GM13976 (cell line): Measurements from ENCODE around the gene FAM181B.

Source experiments
- DNase-seq: peaks from one replicate; pipeline ENCODE4 v3.0.0; 2012; ENCODE audit warnings: low spot score
- in situ Hi-C: fragments of 300-500 bp; cut with MboI; formaldehyde crosslinking; loops from one replicate; pipeline ENCODE4 v1.12.0; 2022; ENCODE audit warnings: low sequenced_read_pairs, mixed read lengths, inconsistent platforms; ENCODE audit not compliant: unreplicated experiment
- TF ChIP-seq, protein P1 (sequence below): IDR thresholded peaks from 2 replicates; pipeline ENCODE4 v1.5.1; 2012; ENCODE audit warnings: borderline replicate concordance, mild to moderate bottlenecking; ENCODE audit not compliant: insufficient read depth; ENCODE audit errors: extremely low read depth, missing control alignments, control extremely low read depth

Gene FAM181B, protein sequence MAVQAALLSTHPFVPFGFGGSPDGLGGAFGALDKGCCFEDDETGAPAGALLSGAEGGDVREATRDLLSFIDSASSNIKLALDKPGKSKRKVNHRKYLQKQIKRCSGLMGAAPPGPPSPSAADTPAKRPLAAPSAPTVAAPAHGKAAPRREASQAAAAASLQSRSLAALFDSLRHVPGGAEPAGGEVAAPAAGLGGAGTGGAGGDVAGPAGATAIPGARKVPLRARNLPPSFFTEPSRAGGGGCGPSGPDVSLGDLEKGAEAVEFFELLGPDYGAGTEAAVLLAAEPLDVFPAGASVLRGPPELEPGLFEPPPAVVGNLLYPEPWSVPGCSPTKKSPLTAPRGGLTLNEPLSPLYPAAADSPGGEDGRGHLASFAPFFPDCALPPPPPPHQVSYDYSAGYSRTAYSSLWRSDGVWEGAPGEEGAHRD

DNA sequence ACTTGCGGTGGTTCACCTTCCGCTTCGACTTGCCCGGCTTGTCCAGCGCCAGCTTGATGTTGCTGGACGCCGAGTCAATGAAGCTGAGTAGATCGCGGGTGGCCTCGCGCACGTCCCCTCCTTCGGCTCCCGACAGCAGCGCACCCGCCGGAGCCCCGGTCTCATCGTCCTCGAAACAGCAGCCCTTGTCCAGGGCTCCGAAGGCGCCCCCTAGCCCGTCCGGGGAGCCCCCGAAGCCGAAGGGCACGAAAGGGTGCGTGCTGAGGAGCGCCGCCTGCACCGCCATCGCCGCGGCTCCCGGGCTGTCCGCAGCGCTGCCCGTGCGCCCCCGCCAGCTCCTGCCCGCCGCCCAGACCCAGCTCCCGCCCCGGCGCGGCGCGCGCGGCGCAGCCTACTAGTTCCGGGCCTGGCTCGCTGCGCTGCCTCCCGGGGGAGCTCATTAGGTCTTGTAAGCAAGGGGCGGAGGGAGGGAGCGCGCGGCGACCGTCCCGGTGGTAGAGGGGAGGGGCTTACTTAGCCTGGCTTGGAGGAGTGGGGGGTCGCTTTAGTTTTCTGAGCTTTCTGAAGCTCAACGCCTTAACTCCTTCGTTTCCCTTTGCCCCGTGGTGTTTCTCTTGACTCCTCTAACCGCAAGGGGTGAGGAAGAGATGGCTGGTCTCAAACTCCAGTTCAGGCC, at the start of gene FAM181B:
Gene FAM181B (minus strand): TSS at position 421 of the 676 bp plus-strand sequence. CDS start 135 bp downstream, at position 286.
- TF ChIP-seq, protein P1, sequence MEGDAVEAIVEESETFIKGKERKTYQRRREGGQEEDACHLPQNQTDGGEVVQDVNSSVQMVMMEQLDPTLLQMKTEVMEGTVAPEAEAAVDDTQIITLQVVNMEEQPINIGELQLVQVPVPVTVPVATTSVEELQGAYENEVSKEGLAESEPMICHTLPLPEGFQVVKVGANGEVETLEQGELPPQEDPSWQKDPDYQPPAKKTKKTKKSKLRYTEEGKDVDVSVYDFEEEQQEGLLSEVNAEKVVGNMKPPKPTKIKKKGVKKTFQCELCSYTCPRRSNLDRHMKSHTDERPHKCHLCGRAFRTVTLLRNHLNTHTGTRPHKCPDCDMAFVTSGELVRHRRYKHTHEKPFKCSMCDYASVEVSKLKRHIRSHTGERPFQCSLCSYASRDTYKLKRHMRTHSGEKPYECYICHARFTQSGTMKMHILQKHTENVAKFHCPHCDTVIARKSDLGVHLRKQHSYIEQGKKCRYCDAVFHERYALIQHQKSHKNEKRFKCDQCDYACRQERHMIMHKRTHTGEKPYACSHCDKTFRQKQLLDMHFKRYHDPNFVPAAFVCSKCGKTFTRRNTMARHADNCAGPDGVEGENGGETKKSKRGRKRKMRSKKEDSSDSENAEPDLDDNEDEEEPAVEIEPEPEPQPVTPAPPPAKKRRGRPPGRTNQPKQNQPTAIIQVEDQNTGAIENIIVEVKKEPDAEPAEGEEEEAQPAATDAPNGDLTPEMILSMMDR: no peak
- peak; percentile 36 for DNase-seq
- in situ Hi-C loops: no loop called here

DNA sequence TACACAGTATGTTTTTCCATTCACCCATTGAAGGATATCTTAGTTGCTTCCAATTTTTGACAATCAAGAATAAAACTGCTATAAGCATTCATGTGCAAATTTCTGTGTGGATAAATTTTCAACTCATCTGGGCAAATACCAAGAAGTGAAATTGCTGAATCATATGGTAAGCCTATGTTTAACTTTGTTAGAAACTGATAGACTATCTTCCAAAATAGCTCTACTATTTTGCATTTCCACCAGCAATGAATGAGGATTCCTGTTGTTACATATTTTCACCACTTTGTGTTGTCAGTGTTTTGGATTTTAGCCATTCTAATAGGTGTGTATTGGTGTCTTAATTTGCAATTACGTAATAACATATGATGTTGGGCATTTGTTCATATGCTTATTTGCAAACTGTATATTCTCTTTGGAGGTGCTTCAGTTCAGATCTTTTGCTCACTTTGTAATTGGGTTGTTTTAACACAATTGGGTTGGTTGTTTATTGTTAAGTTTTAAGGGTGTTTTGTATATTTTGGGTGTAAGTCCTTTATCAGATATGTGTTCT, 49.2 kb upstream of the FAM181B start:
- TF ChIP-seq, protein P1: no peak
- in situ Hi-C loops: no loop called here

DNA sequence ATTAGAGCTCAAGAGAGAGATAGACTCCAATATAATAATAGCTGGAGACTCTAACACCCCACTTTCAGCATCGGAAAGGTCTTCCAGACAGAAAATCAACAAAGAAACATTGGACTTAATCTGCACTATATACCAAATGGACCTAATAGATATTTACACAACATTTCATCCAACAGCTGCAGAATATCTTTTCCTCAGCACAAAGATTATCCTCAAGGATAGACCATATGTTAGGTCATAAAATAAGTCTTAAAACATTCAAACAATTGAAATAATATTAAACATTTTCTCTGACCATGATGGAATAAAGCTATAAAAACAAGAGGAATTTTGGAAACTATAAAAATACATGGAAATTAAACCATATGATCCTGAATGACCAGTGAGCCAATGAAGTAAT, 45.1 kb upstream of the FAM181B start:
- DNase-seq: no peak
- TF ChIP-seq, protein P1: no peak
- in situ Hi-C loops: no loop called here

More for the DNA sequence above, 49.2 kb upstream of the FAM181B start:
- DNase-seq: no peak

DNA sequence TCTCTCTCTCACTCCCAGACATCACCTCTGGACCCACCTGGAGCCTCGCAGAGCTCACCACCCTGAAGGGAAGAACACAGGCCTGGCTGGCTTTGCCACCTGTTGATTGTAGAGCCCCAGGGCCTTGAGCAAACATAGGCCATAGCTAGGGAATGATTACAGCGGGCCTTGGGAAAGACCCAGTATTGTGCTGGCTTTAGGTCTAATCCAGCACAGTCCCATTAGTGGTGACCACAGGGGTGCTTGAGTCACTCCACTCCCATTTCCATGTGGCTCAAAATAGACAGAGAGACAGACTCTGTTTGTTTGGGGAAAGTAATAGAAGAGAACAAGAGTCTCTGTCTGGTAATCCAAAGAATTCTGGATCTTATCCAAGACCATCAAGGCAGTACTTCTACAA, 42.7 kb upstream of the FAM181B start:
- TF ChIP-seq, protein P1: no peak
- in situ Hi-C loops: no loop called here
- DNase-seq: no peak

DNA sequence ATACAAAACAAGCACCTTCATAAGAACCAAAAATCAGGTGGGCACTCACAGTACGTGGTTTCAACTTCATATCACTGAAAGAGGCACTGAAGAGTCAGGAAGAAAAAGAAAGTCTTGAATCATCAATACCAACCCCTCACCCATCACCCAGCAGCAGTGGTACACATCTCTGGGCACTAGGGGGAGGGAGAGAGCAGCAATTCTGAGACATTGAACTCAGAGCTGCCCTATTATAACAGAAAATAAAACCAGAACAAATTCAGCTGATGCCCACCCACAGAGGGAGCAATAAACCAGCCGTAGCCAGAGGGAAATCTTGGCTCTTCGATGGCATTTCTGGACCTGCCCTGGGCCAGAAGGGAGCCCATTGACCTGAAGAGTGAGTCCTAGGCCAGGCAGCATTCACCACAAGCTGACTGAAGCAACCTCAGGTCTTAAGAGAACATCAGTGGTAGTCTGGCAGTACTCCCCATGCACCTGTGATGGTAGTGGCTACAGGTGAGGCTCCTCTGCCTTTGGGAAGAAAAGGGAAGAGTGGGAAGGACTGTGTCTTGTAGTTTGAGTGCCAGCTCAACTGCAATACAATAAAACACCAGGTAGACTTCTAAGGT, 42.2 kb upstream of the FAM181B start:
- in situ Hi-C loops: no loop called here
- TF ChIP-seq, protein P1: peak; percentile 69
- peak; percentile 51 for DNase-seq

DNA sequence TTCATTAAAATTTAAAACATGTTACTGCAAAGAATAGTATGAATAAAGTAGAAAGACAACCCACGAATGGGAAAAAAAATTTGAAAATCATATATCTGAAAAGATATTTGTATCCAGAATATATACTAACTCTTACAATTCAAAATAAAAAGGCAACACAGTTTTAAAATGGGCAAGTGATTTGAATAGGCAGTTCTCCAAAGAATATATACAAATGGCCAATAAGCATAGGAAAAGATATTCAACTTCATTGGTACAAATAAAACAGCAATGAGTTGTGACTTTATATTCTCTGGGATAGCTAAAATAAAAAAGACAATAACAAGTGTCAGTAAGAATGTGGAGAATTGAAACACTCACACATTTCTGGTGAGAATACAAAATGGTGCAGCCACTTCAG, 41.6 kb upstream of the FAM181B start:
- DNase-seq: no peak
- in situ Hi-C loops: no loop called here
- TF ChIP-seq, protein P1: no peak
